Tibial artery (tissue), 4 donors: ENCODE results near the gene SDK1.

Experiments
- DNase-seq, 2 donors: peaks; one replicate each; pipeline ENCODE4 v3.0.0-alpha.2; 2019
- H3K27ac ChIP-seq, 2 donors: fragments of 200-600 bp; sonication (generic) in 1 of 2; 1 replicate in 1 of 2; 2 replicates in 1 of 2; pipeline ENCODE4 v1.5.1; 2018 to 2019; ENCODE audit warnings: mild to moderate bottlenecking in 1 of 2
- H3K27me3 ChIP-seq, 2 donors: fragments of 200-600 bp; sonication (generic) in 1 of 2; one replicate each; pipeline versions ENCODE4 v1.5.1 to v1.6.0; 2016 to 2019
- H3K36me3 ChIP-seq, 3 donors: fragments of 200-600 bp; sonication (generic) in 2 of 3; one replicate each; pipeline ENCODE4 v1.5.1; 2016 to 2019; ENCODE audit warnings: mild to moderate bottlenecking in 2 of 3
- H3K4me1 ChIP-seq, 4 donors: fragments of 200-600 bp; sonication (generic) in 2 of 4; 1 replicate in 3 of 4; 2 replicates in 1 of 4; pipeline ENCODE4 v1.5.1; 2016 to 2019
- H3K4me3 ChIP-seq, 2 donors: fragments of 200-600 bp; sonication (generic) in 1 of 2; 1 replicate in 1 of 2; 2 replicates in 1 of 2; pipeline ENCODE4 v1.5.1; 2018 to 2019; ENCODE audit warnings: mild to moderate bottlenecking in 2 of 2
- H3K9me3 ChIP-seq, 3 donors: fragments of 200-600 bp; sonication (generic) in 1 of 3; one replicate each; pipeline ENCODE4 v1.5.1; 2016 to 2019
- CTCF ChIP-seq, 2 experiments: fragments of 200-600 bp in 1 of 2; fragments of 450-650 bp in 1 of 2; IDR thresholded peaks; one replicate each; pipeline ENCODE4 v1.5.1; 2017 to 2019; ENCODE audit warnings: antibody characterized with exemption in 2 of 2, mild to moderate bottlenecking in 1 of 2, moderate library complexity in 1 of 2
- intact Hi-C: fragments of 100-400 bp; cut with DNase I; formaldehyde crosslinking; loops from one replicate; pipeline ENCODE4 v1.15.0; 2023; ENCODE audit warnings: low total_unique reads

SDK1 gene

GRCh38 chr7:4015371-4015770, 714.3 kb downstream of the SDK1 start:
- Histone ChIP-seq H3K27me3 (no peaks in the 10 kb centered on the region), H3K4me3 (no peak overlapping the region), H3K27ac (no peak overlapping the region), H3K4me1 (no peaks in the 10 kb centered on the region), H3K36me3 (peaks cover 34 to 42% (median 40%) of the 10 kb centered on the region in 3 donors), H3K9me3 (peaks cover 0 to 8% (median 4%) of the 10 kb centered on the region in 3 donors)
- no peak for TF ChIP-seq CTCF (IDR thresholded peaks at IDR 0.05)
- DNase-seq = no peak
- intact Hi-C loops = no loop called here

GRCh38 chr7:4015996-4016395, 714.9 kb downstream of the SDK1 start:
- no peak for TF ChIP-seq CTCF (IDR thresholded peaks at IDR 0.05)
- H3K4me3 ChIP-seq = no peak overlapping the region
- peaks cover 37 to 42% (median 40%) of the 10 kb centered on the region in 3 donors for H3K36me3 ChIP-seq
- no peak overlapping the region for H3K27ac ChIP-seq
- DNase-seq = no peak
- H3K4me1 ChIP-seq = no peaks in the 10 kb centered on the region
- peaks cover 0 to 8% (median 4%) of the 10 kb centered on the region in 3 donors for H3K9me3 ChIP-seq
- intact Hi-C loops = no loop called here
- H3K27me3 ChIP-seq = no peaks in the 10 kb centered on the region

GRCh38 chr7:4017081-4017480, 716.0 kb downstream of the SDK1 start:
- Histone ChIP-seq H3K27ac (no peak overlapping the region), H3K27me3 (no peaks in the 10 kb centered on the region), H3K36me3 (peaks cover 31 to 45% (median 39%) of the 10 kb centered on the region in 3 donors), H3K4me3 (no peak overlapping the region), H3K4me1 (no peaks in the 10 kb centered on the region), H3K9me3 (peaks cover 0 to 8% (median 4%) of the 10 kb centered on the region in 3 donors)
- intact Hi-C loops = no loop called here
- DNase-seq = no peak
- TF ChIP-seq CTCF (IDR thresholded peaks at IDR 0.05) = no peak

GRCh38 chr7:4017785-4018184, 716.7 kb downstream of the SDK1 start:
- no peak for TF ChIP-seq CTCF (IDR thresholded peaks at IDR 0.05)
- no peak for DNase-seq
- Histone ChIP-seq H3K9me3 (peaks cover 0 to 8% (median 4%) of the 10 kb centered on the region in 3 donors), H3K27ac (no peak overlapping the region), H3K27me3 (no peaks in the 10 kb centered on the region), H3K36me3 (peaks cover 31 to 45% (median 37%) of the 10 kb centered on the region in 3 donors), H3K4me3 (no peak overlapping the region), H3K4me1 (no peaks in the 10 kb centered on the region)
- intact Hi-C loops = no loop called here

GRCh38 chr7:4018601-4019316, 717.7 kb downstream of the SDK1 start:
- no peak overlapping the region for H3K27ac ChIP-seq
- no peak for TF ChIP-seq CTCF (IDR thresholded peaks at IDR 0.05)
- peaks cover 0 to 8% (median 4%) of the 10 kb centered on the region in 3 donors for H3K9me3 ChIP-seq
- intact Hi-C loops = no loop called here
- H3K36me3 ChIP-seq = peaks cover 31 to 41% (median 33%) of the 10 kb centered on the region in 3 donors
- no peaks in the 10 kb centered on the region for H3K4me1 ChIP-seq
- no peaks in the 10 kb centered on the region for H3K27me3 ChIP-seq
- H3K4me3 ChIP-seq = no peak overlapping the region
- no peak for DNase-seq
